SU-DHL-6 (cell line): ENCODE measurements around the gene CD34.
"Not testable (repeated sequence)": the region's sequence is repeated elsewhere in the genome, so short reads cannot be mapped to it uniquely, and the experiment has no call there.

ENCODE experiments used
- H2AFZ ChIP-seq: fragments of 200-600 bp; sonication (generic); 2 replicates; pipeline ENCODE4 v1.6.1; 2014; ENCODE audit warnings: low read depth, mild to moderate bottlenecking, moderate library complexity, mixed read lengths, antibody characterized with exemption, low read length; ENCODE audit not compliant: severe bottlenecking
- H3F3A ChIP-seq: fragments of 200-600 bp; shearing (Covaris generic); 2 replicates; pipeline ENCODE4 v1.6.0; 2016; ENCODE audit warnings: antibody characterized with exemption, mild to moderate bottlenecking; ENCODE audit not compliant: insufficient read depth
- H3K27ac ChIP-seq: fragments of 200-600 bp; sonication (generic); 2 replicates; pipeline ENCODE4 v1.5.1; 2016; ENCODE audit warnings: low read depth, mild to moderate bottlenecking, low read length, moderate library complexity, mixed read lengths
- H3K27me3 ChIP-seq: fragments of 200-600 bp; sonication (generic), shearing (Covaris generic); 2 replicates; pipeline ENCODE4 v1.6.0; 2014; ENCODE audit warnings: mild to moderate bottlenecking, low read length
- H3K36me3 ChIP-seq: fragments of 200-600 bp; sonication (generic); 2 replicates; pipeline ENCODE4 v1.6.1; 2014; ENCODE audit warnings: mild to moderate bottlenecking, low read length, mixed read lengths
- H3K4me2 ChIP-seq: fragments of 300-600, 200-600 bp; shearing (Covaris generic), sonication (generic); 2 replicates; pipeline ENCODE4 v1.6.0; 2014; ENCODE audit warnings: low read length, low read depth, mild to moderate bottlenecking; ENCODE audit not compliant: poor library complexity, severe bottlenecking
- H3K4me3 ChIP-seq: fragments of 200-600 bp; sonication (generic); 2 replicates; pipeline ENCODE4 v1.5.1; 2014; ENCODE audit warnings: antibody characterized with exemption, low read length, mild to moderate bottlenecking, mixed read lengths; ENCODE audit not compliant: insufficient read depth, poor library complexity, severe bottlenecking
- H3K79me2 ChIP-seq: fragments of 200-600 bp; sonication (generic); 2 replicates; pipeline ENCODE4 v1.6.1; 2014; ENCODE audit warnings: mild to moderate bottlenecking, low read length, moderate library complexity; ENCODE audit not compliant: insufficient read depth
- H3K9ac ChIP-seq: fragments of 200-600 bp; sonication (generic); 2 replicates; pipeline ENCODE4 v1.7.0; 2014; ENCODE audit warnings: mild to moderate bottlenecking, low read length
- H3K9me2 ChIP-seq: fragments of 200-600 bp; sonication (generic); replicated peaks from 2 replicates; pipeline ENCODE4 v1.6.1; 2014; ENCODE audit warnings: low read length; ENCODE audit not compliant: insufficient read depth
- H3K9me3 ChIP-seq: fragments of 200-600 bp; sonication (generic); 2 replicates; pipeline ENCODE4 v1.6.1; 2014; ENCODE audit warnings: low read length, mixed read lengths; ENCODE audit not compliant: insufficient read depth
- H4K20me1 ChIP-seq: fragments of 200-600 bp; sonication (generic); 2 replicates; pipeline ENCODE4 v1.6.1; 2014; ENCODE audit warnings: low read depth, mild to moderate bottlenecking, antibody characterized with exemption, low read length, moderate library complexity, mixed read lengths
- CTCF ChIP-seq: fragments of 200-600 bp; sonication (generic); IDR thresholded peaks from one replicate; pipeline ENCODE4 v1.5.1; 2017; ENCODE audit warnings: antibody characterized with exemption, mild to moderate bottlenecking, low read length, moderate library complexity; ENCODE audit not compliant: insufficient read depth, poor library complexity, severe bottlenecking
- EZH2phosphoT487 ChIP-seq: fragments of 200-600 bp; sonication (generic), shearing (Covaris generic); conservative IDR thresholded peaks from 2 replicates; pipeline ENCODE4 v1.6.1; 2018; ENCODE audit warnings: mild to moderate bottlenecking, antibody characterized with exemption, low read length, moderate library complexity, mixed read lengths

The CD34 gene

GRCh38 chr1:207946756-207947155, 35.8 kb upstream of the CD34 start:
- TF ChIP-seq CTCF (no peak), EZH2phosphoT487 (no peak)
- Histone ChIP-seq H3K4me3 (no peak overlapping the region), H3K27ac (no peak overlapping the region), H3K4me2 (no peak overlapping the region), H3K9me3 (no peaks in the 10 kb centered on the region), H3K9ac (no peak overlapping the region), H2AFZ (no peak overlapping the region), H3F3A (no peaks in the 10 kb centered on the region), H3K9me2 (no peaks in the 10 kb centered on the region), H3K36me3 (no peaks in the 10 kb centered on the region), H4K20me1 (no peaks in the 10 kb centered on the region), H3K27me3 (no peaks in the 10 kb centered on the region), H3K79me2 (no peaks in the 10 kb centered on the region)

GRCh38 chr1:207944571-207944970, 33.6 kb upstream of the CD34 start:
- H2AFZ ChIP-seq: no peak overlapping the region
- H3K36me3 ChIP-seq: no peaks in the 10 kb centered on the region
- H3K4me3 ChIP-seq: no peak overlapping the region
- H3K9me3 ChIP-seq: no peaks in the 10 kb centered on the region
- no peaks in the 10 kb centered on the region for H3K79me2 ChIP-seq
- no peak overlapping the region for H3K27ac ChIP-seq
- no peak overlapping the region for H3K9ac ChIP-seq
- H3K9me2 ChIP-seq: no peaks in the 10 kb centered on the region
- H3K4me2 ChIP-seq: no peak overlapping the region
- H3F3A ChIP-seq: no peaks in the 10 kb centered on the region
- TF ChIP-seq EZH2phosphoT487: no peak
- no peak for TF ChIP-seq CTCF
- no peaks in the 10 kb centered on the region for H3K27me3 ChIP-seq
- no peaks in the 10 kb centered on the region for H4K20me1 ChIP-seq

DNA sequence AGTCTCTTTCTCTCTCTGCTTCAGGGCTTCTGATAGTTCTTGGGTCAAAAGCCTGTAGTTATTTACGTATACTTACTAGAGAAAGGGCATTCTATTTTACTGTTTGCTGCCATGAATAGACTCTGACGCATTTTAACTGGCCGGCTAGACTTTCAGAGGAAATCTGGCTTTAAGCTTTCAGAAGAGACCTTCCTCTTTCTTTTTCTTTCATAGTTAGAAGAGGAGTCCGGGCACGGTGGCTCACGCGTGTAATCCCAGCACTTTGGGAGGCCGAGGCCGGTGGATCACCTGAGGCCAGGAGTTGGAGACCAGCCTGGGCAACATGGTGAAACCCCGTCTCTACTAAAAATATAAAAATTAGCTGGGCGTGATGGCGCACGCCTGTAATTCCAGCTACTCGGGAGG, 31.4 kb upstream of the CD34 start:
- not testable (repeated sequence) for H3K36me3 ChIP-seq, H3K79me2 ChIP-seq, H4K20me1 ChIP-seq, H3K27ac ChIP-seq, H3K4me2 ChIP-seq, H3K4me3 ChIP-seq, H3K9me3 ChIP-seq, H3K27me3 ChIP-seq, H3K9me2 ChIP-seq, H2AFZ ChIP-seq, H3F3A ChIP-seq, H3K9ac ChIP-seq

GRCh38 chr1:207941665-207942064, 30.7 kb upstream of the CD34 start:
- H3K27ac ChIP-seq: no peak overlapping the region
- no peaks in the 10 kb centered on the region for H3K9me2 ChIP-seq
- no peak for TF ChIP-seq CTCF
- H3K9me3 ChIP-seq: no peaks in the 10 kb centered on the region
- no peak overlapping the region for H3K4me3 ChIP-seq
- H3K9ac ChIP-seq: no peak overlapping the region
- H3F3A ChIP-seq: no peaks in the 10 kb centered on the region
- H2AFZ ChIP-seq: no peak overlapping the region
- no peak overlapping the region for H3K4me2 ChIP-seq
- no peaks in the 10 kb centered on the region for H3K79me2 ChIP-seq
- no peaks in the 10 kb centered on the region for H4K20me1 ChIP-seq
- no peaks in the 10 kb centered on the region for H3K27me3 ChIP-seq
- H3K36me3 ChIP-seq: no peaks in the 10 kb centered on the region
